Stimulated activated naive CD8-positive, alpha-beta T cell treated with anti-CD3 and anti-CD28 coated beads, Interleukin-15, Interleukin-2, amounts not matched to agents 100 ng/mL and 50 ng/mL, for 24 hours (primary cell): ENCODE measurements around the gene CDK2AP2.
"Not testable (repeated sequence)": the region's sequence is repeated elsewhere in the genome, so short reads cannot be mapped to it uniquely, and the experiment has no call there.

Experiments
- H3K27ac Mint-ChIP-seq: one replicate; pipeline ENCODE4 v1.8.0; 2021; ENCODE audit warnings: mild to moderate bottlenecking, mixed read lengths
- H3K27me3 Mint-ChIP-seq: one replicate; pipeline ENCODE4 v1.8.0; 2021; ENCODE audit warnings: mixed read lengths
- H3K36me3 Mint-ChIP-seq: one replicate; pipeline ENCODE4 v1.8.0; 2021; ENCODE audit warnings: low read depth, mixed read lengths
- H3K4me1 Mint-ChIP-seq: one replicate; pipeline ENCODE4 v1.8.0; 2021; ENCODE audit warnings: low read depth, mixed read lengths
- H3K4me3 Mint-ChIP-seq: one replicate; pipeline ENCODE4 v1.8.0; 2021; ENCODE audit warnings: mild to moderate bottlenecking, mixed read lengths
- H3K9me3 Mint-ChIP-seq: one replicate; pipeline ENCODE4 v1.8.0; 2021; ENCODE audit warnings: mixed read lengths

Gene CDK2AP2

GRCh38 chr11:67517784-67518552 is 10.0 kb upstream of the CDK2AP2 start:
- Mint-ChIP-seq H3K4me3 (no peak overlapping the region), H3K9me3 (no peaks in the 10 kb centered on the region), H3K27me3 (peaks cover 7% of the 10 kb centered on the region)

GRCh38 chr11:67516806-67517205 is 8.8 kb upstream of the CDK2AP2 start:
- H3K4me3 Mint-ChIP-seq: no peak overlapping the region
- H3K4me1 Mint-ChIP-seq: no peaks in the 10 kb centered on the region
- no peaks in the 10 kb centered on the region for H3K9me3 Mint-ChIP-seq
- peaks cover 10% of the 10 kb centered on the region for H3K27me3 Mint-ChIP-seq
- no peaks in the 10 kb centered on the region for H3K36me3 Mint-ChIP-seq
- no peak overlapping the region for H3K27ac Mint-ChIP-seq

More at GRCh38 chr11:67517784-67518552, 10.0 kb upstream of the CDK2AP2 start:
- H3K36me3 Mint-ChIP-seq: no peaks in the 10 kb centered on the region
- H3K27ac Mint-ChIP-seq: no peak overlapping the region
- no peaks in the 10 kb centered on the region for H3K4me1 Mint-ChIP-seq

GRCh38 chr11:67514116-67514515 is 6.2 kb upstream of the CDK2AP2 start:
- Mint-ChIP-seq H3K36me3 (no peaks in the 10 kb centered on the region), H3K27me3 (peaks cover 10% of the 10 kb centered on the region), H3K4me1 (peaks cover 2% of the 10 kb centered on the region), H3K4me3 (no peak overlapping the region), H3K27ac (no peak overlapping the region), H3K9me3 (no peaks in the 10 kb centered on the region)

- not testable (repeated sequence) for H3K27ac Mint-ChIP-seq, H3K4me3 Mint-ChIP-seq
Observed at GRCh38 chr11:67511558-67511957, 3.6 kb upstream of the CDK2AP2 start.

GRCh38 chr11:67510023-67510345 is 2.0 kb upstream of the CDK2AP2 start:
- H3K4me1 Mint-ChIP-seq: peaks cover 28% of the 10 kb centered on the region
- H3K4me3 Mint-ChIP-seq: no peak overlapping the region
- no peaks in the 10 kb centered on the region for H3K9me3 Mint-ChIP-seq
- H3K27me3 Mint-ChIP-seq: peaks cover 10% of the 10 kb centered on the region
- H3K36me3 Mint-ChIP-seq: peaks cover 9% of the 10 kb centered on the region
- no peak overlapping the region for H3K27ac Mint-ChIP-seq

More at GRCh38 chr11:67511558-67511957, 3.6 kb upstream of the CDK2AP2 start:
- H3K9me3 Mint-ChIP-seq, H3K36me3 Mint-ChIP-seq: not testable (repeated sequence)
- Mint-ChIP-seq H3K27me3 (peaks cover 10% of the 10 kb centered on the region), H3K4me1 (peaks cover 17% of the 10 kb centered on the region)

GRCh38 chr11:67508486-67509121 is 642 bp upstream of the CDK2AP2 start:
- Mint-ChIP-seq H3K9me3 (no peaks in the 10 kb centered on the region), H3K27ac (peak overlapping the region; percentile 97)

GRCh38 chr11:67507242-67507863 is 609 bp downstream of the CDK2AP2 start:
- Mint-ChIP-seq H3K36me3 (peaks cover 14% of the 10 kb centered on the region), H3K27ac (peak overlapping the region; percentile 97), H3K4me3 (peak overlapping the region; percentile 89), H3K27me3 (no peaks in the 10 kb centered on the region), H3K4me1 (peaks cover 39% of the 10 kb centered on the region), H3K9me3 (no peaks in the 10 kb centered on the region)

More at GRCh38 chr11:67508486-67509121, 642 bp upstream of the CDK2AP2 start:
- Mint-ChIP-seq H3K27me3 (peaks cover 4% of the 10 kb centered on the region), H3K4me1 (peaks cover 29% of the 10 kb centered on the region), H3K4me3 (peak overlapping the region; percentile 89), H3K36me3 (peaks cover 9% of the 10 kb centered on the region)

- Mint-ChIP-seq H3K9me3 (no peaks in the 10 kb centered on the region), H3K4me3 (peak overlapping the region; percentile 89), H3K4me1 (peaks cover 42% of the 10 kb centered on the region)
Observed at GRCh38 chr11:67506426-67507051, 1.4 kb downstream of the CDK2AP2 start.

GRCh38 chr11:67505605-67506396 is 2.2 kb downstream of the CDK2AP2 start:
- Mint-ChIP-seq H3K36me3 (peaks cover 23% of the 10 kb centered on the region), H3K4me1 (peaks cover 49% of the 10 kb centered on the region), H3K4me3 (peak overlapping the region; percentile 89), H3K9me3 (no peaks in the 10 kb centered on the region), H3K27me3 (no peaks in the 10 kb centered on the region), H3K27ac (peak overlapping the region; percentile 97)

More at GRCh38 chr11:67506426-67507051, 1.4 kb downstream of the CDK2AP2 start:
- H3K27ac Mint-ChIP-seq: peak overlapping the region; percentile 97
- H3K36me3 Mint-ChIP-seq: peaks cover 16% of the 10 kb centered on the region
- H3K27me3 Mint-ChIP-seq: no peaks in the 10 kb centered on the region

- Mint-ChIP-seq H3K36me3 (peaks cover 28% of the 10 kb centered on the region), H3K4me3 (peak within 1 kb of the TSS; percentile 89), H3K4me1 (peaks cover 53% of the 10 kb centered on the region), H3K27ac (peak within 1 kb of the TSS; percentile 97), H3K27me3 (no peaks in the 10 kb centered on the region), H3K9me3 (no peaks in the 10 kb centered on the region)
Observed at GRCh38 chr11:67504950-67505581, 2.9 kb downstream of the CDK2AP2 start, which contains the start of gene PITPNM1. Gene PITPNM1, minus strand, starts transcription at chr11:67505363. Its CDS starts 1,183 bp downstream, at chr11:67504180.

- peak overlapping the region; percentile 89 for H3K4me3 Mint-ChIP-seq
- H3K27me3 Mint-ChIP-seq: no peaks in the 10 kb centered on the region
- peaks cover 33% of the 10 kb centered on the region for H3K36me3 Mint-ChIP-seq
- peaks cover 53% of the 10 kb centered on the region for H3K4me1 Mint-ChIP-seq
- H3K27ac Mint-ChIP-seq: peak overlapping the region; percentile 82
- no peaks in the 10 kb centered on the region for H3K9me3 Mint-ChIP-seq
Observed at GRCh38 chr11:67504005-67504949, 3.7 kb downstream of the CDK2AP2 start.

GRCh38 chr11:67503119-67504004 is 4.6 kb downstream of the CDK2AP2 start:
- Mint-ChIP-seq H3K4me1 (peaks cover 44% of the 10 kb centered on the region), H3K36me3 (peaks cover 33% of the 10 kb centered on the region), H3K27ac (peak overlapping the region; percentile 29)

More at GRCh38 chr11:67503119-67504004, 4.6 kb downstream of the CDK2AP2 start:
- no peaks in the 10 kb centered on the region for H3K9me3 Mint-ChIP-seq
- H3K27me3 Mint-ChIP-seq: no peaks in the 10 kb centered on the region
- H3K4me3 Mint-ChIP-seq: peak overlapping the region; percentile 67
